ENCODE measurements around the gene PGF.
"Not testable (repeated sequence)": the region's sequence is repeated elsewhere in the genome, so short reads cannot be mapped to it uniquely, and the experiment has no call there.

The PGF gene

DNA sequence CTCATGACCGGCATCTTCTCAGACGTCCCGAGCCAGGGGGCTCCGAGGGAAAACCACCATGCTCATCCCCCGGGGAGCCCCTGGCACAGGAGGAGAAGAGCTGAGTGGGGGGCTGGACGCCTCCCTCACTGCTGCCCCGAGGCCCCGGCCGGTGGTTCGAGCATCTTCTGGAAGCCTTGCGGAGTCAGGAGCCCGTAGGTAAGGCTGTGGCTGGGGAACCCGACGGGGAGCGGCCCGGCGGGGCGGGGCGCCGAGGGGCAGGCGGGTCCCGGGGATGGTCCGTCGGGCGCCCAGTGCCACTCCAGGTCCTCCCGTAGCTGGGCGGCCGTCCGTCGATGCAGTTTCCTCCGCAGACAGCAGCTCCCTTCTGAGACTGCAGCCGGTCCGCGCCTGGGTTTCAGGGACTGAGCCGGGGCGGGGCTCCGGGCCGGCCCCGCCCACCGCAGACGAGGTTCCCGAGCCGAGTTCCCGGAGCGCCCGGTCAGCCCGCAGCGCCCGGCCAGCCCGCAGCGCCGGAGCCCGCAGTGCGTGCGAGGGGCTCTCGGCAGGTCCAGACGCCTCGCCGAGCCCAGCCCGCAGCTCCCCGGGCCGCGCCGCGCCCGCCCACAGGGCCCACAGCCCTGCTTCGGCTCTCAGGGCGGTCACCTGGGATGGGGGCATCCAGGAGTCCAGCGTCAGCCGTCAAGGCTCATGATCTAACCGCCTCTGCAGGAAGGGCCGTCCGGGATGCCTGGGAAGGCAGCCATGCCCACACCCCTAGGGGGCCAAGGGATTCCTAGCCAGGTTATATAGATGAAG lies at the start of gene PGF:
PGF (minus strand) TSS at position 369 of the 798 bp plus-strand sequence; CDS start at position 14, 355 bp downstream.
- DNase-seq: no peak

DNA sequence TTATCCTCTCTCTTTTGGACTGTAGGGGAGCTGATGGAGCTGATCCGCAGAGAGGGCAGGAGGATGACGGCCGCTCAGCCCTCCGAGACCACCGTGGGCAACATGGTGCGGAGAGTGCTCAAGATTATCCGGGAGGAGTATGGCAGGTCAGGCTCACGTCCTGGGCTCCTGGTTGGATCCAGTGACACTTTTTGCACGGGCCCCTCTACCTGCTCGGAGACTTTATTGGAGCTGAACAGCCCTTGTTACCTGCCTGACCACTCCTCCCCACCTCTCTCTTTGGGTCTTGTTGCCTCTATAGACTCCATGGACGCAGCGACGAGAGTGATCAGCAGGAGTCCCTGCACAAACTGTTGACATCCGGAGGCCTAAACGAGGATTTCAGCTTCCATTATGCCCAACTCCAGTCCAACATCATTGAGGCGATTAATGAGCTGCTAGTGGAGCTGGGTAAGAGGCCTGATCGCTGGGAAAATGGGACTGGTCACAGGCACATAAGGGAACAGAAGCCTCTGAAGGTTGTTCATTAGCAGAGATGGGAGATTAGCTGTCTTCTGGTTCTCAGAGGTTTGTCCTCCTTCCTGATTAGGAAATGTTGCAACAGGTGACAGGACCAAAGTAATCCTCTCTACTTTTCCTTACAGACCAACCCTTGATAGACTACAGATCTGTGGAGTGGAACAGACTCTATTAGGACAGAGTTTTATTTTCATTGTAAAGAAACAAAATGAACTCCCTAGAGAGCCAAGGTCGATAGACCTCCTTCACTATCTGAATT lies 48.0 kb upstream of the PGF start:
- no peak for DNase-seq

GRCh38 chr14:75002392-75003249 lies 47.2 kb upstream of the PGF start, which contains the start of gene EIF2B2:
Gene EIF2B2 (plus strand): TSS chr14:75002921. CDS start chr14:75002991, 70 bp downstream.
- peak; percentile 89 to 97 for DNase-seq

DNA sequence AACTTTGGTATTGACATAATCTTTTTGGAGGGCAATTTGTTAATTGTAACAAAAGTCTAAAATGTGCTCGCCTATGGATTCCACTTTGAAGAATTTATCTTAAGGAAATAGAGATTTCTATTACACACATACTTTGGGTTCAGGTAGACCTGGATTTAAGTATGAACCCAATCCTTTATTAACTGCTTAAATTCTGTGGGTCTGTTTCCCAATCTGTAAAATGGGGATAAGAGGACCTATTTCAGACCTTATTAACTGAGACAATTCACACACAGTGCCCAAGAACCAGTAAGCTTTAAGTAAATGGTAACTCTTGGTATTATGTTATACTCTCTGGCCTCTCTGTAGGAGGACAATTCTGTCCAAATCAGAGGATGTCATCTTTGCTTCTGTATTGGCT lies 46.5 kb upstream of the PGF start:
- DNase-seq: no peak

DNA sequence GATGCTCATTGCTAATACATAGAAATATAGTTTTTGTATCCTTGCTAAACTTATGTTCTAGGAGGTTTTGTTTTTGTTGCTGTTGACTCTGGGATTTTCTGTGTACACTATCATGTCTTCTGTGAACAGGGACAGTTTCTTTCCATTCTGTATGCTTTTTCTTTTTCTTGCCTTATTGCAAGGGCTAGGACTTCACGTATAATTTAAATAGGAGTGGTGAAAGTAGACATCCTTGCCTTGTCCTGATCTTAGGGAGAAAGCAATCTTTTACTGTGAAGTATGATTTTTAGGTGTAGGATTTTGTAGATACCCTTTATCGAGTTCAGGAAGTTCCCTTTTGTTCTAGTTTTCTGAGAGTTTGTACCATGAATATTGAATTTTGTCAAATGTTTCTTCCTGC lies 45.9 kb upstream of the PGF start:
- DNase-seq: no peak

- DNase-seq: not testable (repeated sequence)
Observed at GRCh38 chr14:74995781-74996180, 40.4 kb upstream of the PGF start.

GRCh38 chr14:74994182-74994581 lies 38.8 kb upstream of the PGF start:
- DNase-seq: not testable (repeated sequence)

DNA sequence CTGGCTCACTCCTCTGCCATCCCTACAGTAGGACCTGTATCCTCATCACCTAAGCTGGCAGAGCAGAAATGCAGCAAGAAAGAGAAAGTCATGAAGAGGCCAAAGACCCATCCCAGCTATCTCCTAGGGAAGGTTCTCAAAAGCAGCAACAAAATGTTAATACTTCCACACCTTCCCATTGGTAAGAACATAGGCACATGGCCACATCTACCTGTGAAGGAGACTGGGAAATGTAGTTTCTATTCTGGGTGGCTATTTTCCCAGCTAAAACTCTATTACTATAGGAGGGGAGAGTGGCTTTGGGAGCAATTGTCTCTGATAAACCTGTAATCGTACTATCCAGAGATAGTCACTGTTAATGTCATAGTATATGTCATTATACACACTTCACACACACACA lies 33.6 kb upstream of the PGF start:
- DNase-seq: no peak

DNA sequence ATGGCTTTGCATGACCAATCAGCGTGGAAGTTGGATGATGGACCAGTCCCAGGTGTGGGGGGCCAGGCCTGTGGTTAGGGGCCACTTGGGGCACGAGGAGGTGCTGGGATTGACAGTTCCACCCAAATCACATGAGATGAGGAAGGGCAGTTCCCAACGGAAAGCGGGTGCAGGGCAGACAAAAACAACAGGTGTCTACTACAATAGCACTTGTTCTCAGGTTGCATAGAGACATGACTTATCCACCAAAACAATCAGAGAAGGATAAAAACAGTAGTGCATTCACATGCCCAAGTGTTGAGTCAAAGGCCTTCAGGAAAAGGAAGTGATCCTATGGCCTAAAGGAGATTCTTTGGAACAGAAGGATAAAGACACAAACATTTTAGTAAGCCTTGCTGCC lies 32.7 kb upstream of the PGF start:
- DNase-seq: no peak

DNA sequence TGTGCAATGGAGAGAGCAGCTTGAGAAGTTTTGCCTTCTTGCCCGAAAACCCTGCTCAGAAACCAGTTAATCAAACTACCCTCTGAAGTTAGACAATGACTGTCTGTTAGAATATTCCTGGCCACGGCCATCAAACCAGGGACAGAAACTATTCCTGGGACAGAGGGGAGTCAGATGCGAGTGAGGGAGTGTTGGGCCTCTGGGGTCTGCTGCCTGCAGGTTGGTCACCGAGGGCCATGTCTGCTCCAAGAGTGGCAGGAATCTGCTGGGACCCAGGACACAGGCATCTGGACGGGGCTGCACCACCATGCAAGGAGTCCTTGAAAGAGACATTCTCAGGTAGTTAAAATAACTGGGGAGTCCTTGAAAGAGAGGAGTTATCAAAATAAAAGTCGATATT lies 30.4 kb upstream of the PGF start:
- DNase-seq: no peak

GRCh38 chr14:74985028-74985310 lies 29.6 kb upstream of the PGF start:
- no peak for DNase-seq

DNA sequence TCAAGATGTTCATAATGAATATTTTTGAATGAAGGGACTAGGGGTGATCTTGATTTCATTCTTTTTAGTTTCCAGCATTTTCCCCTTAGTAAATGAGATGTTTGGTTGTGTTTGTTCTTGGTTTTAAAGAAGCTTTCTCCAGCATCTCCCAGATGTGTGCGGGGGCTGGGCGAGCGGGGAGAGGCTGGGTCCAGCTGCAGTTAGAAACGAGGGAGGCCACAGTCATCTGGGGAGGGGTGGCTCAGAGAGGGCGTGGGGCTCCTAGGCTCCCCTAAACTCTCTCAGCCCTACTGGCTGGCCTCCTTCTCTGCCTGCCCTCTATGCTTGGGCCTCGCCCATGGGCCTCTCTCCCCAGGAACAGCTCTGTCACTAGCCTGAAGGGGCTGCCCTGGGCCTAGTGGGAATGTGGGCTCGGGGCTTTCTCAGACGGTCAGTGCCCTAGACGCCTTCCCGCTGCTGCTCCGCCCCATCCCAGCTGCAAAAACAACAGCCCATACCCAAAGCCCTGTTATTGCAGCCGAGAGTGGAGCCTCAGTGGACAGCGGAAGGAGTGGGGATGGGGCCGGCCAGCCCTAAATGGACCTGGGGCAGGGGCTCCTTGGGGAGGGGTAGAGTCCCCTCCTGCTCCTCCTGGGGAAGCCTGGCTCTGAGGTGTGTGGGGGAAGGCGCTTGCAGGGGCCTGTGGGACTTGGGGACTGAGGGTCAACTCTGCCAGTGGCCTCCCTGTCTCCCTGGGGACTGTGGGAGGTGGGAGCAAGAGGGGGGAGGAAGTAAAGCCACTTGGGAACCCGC lies 29.0 kb upstream of the PGF start:
- DNase-seq: no peak

DNA sequence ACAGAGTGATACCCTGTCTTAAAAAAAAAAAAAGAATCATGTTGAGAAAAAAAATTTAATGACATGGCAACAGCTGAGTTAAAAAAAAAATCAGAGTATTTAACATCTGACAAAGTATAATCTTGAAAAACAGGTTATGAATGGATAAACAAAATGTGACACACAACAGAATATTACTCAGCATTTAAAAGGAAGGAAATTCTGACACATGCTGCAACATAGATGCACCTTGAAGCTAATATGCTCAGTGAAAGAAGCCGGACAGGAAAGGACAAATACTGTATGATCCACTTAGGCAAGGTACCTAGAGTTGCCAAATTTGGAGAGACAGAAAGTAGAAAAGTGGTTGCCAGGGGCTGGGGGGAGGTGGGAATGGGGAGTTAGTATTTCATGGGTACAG lies 27.9 kb upstream of the PGF start:
- DNase-seq: no peak

DNA sequence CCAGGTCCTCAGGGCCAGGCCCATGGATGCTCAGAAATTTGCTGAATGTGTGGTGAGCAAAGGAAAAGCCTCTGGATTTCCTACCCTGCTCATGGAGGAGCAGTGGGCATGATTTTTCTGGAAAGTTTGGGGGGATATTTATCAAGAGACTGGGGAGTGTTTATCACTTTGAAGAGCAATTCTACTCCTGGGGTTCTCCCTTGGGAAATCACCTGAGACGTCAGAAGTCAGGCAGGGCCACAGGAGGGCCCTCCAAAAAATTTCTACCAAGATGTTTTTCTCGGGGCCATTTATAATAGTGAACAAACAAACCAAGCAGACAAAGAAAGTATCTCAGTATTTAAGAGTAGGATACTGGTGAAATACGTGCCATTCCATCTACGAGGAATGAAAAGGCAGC lies 27.3 kb upstream of the PGF start:
- no peak for DNase-seq

DNA sequence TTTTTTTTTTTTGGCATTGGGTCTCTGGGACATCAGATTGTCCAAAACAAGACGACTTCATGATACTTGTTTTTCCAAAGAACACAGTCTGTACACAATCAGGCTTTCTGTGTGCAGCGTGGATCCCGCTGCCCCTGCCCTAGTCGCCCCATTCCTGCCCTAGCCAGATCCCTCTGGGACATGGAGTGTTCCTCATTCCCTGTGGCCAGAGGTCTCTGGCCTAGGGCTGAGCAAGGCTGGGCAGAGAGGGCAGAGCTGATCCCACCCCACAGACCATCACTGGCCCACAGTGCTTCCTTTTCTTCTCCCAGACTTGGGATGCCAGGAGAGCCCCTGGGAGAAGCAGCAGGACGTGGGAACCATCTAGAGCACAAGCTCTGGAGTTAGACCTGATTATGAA lies 26.4 kb upstream of the PGF start:
- DNase-seq: no peak

DNA sequence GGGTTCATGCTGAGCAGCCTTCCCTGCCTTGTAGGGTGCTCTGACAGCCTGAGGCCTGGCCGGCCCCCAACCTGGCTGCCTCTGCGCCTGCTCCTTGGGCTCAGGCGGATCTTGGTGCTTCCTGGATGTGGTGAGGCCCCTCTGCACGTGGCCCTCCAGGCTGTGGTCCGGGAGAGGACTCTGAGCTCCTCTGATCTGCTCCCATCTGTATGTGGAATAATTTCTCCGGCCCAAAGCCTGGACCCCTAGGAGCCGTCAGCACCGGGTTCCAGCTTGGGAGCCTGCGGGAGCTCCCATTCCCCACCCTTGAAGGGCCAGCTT lies 26.0 kb upstream of the PGF start:
- no peak for DNase-seq

DNA sequence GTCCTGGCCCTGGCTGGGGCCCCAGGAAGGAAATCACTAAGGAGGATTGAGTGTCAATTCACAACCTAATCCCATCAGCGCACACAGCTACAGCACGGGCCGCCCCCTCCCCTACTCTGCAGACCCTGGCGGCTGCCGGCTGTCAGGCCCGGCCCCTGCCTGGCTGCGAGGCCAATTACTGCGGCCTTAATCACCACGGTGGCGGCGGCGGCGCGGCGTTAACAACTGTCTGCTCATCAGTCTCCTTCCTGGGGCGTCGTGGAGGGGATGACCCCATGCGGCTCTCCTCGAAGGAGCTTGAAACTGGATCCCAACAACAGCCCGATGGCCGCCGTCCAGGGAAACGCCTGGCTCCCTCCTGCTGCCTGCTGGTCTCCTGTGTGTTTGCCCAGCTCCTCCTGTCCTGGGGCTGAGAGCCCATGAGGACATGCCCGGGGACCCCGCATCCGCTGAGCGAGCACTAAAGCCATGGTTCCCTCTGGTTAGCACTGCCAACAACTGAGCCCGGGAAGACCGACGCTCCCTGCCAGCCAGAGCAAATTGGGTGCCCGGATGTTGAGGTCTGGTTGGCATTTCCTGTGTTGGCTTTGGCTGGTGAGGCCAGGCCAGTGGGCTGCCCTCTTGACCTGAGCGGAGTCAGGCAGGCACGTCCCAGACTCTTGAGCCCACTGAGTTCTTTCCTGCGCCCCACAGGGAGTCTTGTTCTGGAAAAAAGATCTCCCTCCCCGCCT lies 25.5 kb upstream of the PGF start:
- DNase-seq: peak; percentile 45 to 78

DNA sequence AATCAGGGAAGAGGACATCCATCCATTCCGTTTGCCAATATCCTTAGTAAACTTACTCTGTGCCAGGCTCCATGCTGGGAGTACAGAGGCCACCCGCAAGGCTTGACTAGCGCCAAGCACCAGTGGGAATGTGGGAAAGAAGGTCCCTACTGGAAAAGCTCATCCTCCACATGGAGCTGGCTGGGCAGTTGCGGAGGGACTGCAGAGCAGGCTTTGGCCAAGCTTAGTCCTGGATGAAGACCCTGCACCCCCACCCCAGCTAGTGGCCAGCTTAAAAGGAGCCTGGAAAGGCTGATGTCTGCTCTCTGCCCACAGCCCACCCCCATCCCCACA lies 25.0 kb upstream of the PGF start:
- peak; percentile 61 to 72 for DNase-seq

DNA sequence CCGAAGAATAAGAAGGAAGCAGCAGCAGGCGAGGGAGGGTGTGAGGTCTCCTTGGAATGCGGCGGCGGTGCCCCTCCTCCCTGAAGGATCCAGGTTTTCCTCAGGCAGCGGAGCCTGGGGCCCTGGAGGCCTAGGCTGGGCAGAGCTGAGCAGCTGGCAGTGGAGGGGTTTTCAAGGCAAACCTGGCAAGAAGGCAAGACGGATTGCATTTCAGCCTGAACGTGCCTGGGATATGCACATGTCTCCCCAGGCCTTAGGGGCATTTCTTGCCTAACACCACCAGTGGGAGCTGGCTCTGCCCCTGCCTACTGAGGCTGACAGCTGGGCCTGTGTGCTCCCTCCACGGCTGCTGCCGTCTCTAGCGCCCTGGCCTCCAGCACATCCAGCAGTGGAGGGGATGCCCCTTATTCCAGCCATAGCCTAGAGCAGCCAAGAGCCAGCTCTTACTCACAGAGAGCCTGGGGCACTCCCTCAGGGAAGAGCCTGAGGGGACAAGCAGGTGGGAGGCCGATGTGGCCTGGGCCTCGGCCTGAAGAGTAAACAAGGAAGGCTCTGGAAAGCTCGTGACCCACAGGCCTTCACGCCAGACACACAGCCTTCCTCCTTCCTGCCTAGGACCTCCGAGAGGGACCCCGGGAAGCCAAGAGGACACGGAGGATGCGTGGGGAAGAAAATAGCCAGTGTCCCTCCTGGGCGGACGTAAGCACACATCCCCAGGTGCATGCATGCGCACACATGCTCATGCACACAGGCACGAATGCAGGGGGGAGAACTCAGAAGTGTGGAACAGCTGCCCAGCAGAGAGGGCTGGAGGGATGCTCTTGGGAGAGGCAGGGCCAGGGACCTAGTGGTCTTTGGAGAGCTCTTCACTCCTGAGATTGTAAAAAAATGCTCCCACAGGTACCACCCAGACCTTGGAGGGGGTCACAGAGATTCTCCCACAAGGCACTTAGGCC lies 24.3 kb upstream of the PGF start:
- DNase-seq: peak; percentile 94 to 97

DNA sequence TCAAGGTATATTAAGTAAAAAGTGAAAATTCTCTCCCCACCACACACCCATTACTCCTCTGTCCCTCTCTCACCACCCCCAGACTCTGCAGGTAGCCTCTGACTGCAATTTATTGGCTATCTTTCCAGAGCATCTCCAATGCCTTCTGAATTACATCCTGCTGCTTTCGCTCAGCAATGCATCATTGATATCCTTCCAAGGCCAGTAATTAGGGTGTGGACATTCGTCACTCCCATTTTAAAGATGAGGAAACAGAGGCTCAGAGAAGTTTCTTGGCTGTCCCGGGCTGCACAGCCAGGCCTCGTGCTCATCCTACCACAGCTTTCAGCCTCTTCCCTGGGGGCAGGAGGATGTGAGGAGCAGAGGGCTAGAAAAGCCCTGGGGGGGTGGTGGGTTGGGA lies 23.6 kb upstream of the PGF start:
- no peak for DNase-seq

GRCh38 chr14:74978416-74978947 lies 23.1 kb upstream of the PGF start:
- DNase-seq: no peak
